HL-60 (cell line): ENCODE data around the gene STK32B.

Experiments used
- DNase-seq, 2 experiments: peaks; one replicate each; pipeline ENCODE4 v3.0.0-alpha.2; 2010 to 2020; ENCODE audit warnings: low read depth in 1 of 2, low spot score in 1 of 2
- H3K27ac ChIP-seq: fragments of 250-450 bp; sonication (Bioruptor Pico); replicated peaks from 2 replicates; pipeline ENCODE4 v1.5.1; 2020; ENCODE audit warnings: mild to moderate bottlenecking, moderate library complexity
- H3K27me3 ChIP-seq: fragments of 250-450 bp; sonication (Bioruptor Pico); 2 replicates; pipeline ENCODE4 v1.5.1; 2021; ENCODE audit warnings: mild to moderate bottlenecking, moderate library complexity; ENCODE audit not compliant: insufficient read depth, poor library complexity, severe bottlenecking
- H3K4me3 ChIP-seq: replicated peaks from 2 replicates; pipeline ENCODE4 v1.5.1; 2011; ENCODE audit warnings: mild to moderate bottlenecking, control low read depth, low read length; ENCODE audit not compliant: insufficient read depth
- CTCF ChIP-seq: IDR thresholded peaks from one replicate; pipeline ENCODE4 v1.5.1; 2011; ENCODE audit warnings: low read length, control low read depth, inconsistent platforms; ENCODE audit not compliant: insufficient read depth
- GABPA ChIP-seq: IDR thresholded peaks from 2 replicates; pipeline ENCODE4 v1.6.1; 2012; ENCODE audit warnings: low read depth
- POLR2AphosphoS5 ChIP-seq: IDR thresholded peaks from 2 replicates; pipeline ENCODE4 v1.6.1; 2012; ENCODE audit warnings: low read depth
- SPI1 ChIP-seq: IDR thresholded peaks from 2 replicates; pipeline ENCODE4 v1.6.1; 2012; ENCODE audit warnings: low read depth, mild to moderate bottlenecking, borderline replicate concordance
- TF ChIP-seq, protein P1 (sequence below): IDR thresholded peaks from 2 replicates; pipeline ENCODE4 v1.6.1; 2012; ENCODE audit warnings: low read depth; ENCODE audit not compliant: insufficient replicate concordance

The STK32B gene

GRCh38 chr4:5084911-5085475, 33.7 kb downstream of the STK32B start:
- Histone ChIP-seq H3K27ac (no peak overlapping the region), H3K27me3 (no peaks in the 10 kb centered on the region), H3K4me3 (no peak overlapping the region)
- no peak for DNase-seq
- no peak for TF ChIP-seq CTCF
- no peak for TF ChIP-seq POLR2AphosphoS5
- TF ChIP-seq SPI1, result no peak
- TF ChIP-seq GABPA, result no peak
- TF ChIP-seq, protein P1, sequence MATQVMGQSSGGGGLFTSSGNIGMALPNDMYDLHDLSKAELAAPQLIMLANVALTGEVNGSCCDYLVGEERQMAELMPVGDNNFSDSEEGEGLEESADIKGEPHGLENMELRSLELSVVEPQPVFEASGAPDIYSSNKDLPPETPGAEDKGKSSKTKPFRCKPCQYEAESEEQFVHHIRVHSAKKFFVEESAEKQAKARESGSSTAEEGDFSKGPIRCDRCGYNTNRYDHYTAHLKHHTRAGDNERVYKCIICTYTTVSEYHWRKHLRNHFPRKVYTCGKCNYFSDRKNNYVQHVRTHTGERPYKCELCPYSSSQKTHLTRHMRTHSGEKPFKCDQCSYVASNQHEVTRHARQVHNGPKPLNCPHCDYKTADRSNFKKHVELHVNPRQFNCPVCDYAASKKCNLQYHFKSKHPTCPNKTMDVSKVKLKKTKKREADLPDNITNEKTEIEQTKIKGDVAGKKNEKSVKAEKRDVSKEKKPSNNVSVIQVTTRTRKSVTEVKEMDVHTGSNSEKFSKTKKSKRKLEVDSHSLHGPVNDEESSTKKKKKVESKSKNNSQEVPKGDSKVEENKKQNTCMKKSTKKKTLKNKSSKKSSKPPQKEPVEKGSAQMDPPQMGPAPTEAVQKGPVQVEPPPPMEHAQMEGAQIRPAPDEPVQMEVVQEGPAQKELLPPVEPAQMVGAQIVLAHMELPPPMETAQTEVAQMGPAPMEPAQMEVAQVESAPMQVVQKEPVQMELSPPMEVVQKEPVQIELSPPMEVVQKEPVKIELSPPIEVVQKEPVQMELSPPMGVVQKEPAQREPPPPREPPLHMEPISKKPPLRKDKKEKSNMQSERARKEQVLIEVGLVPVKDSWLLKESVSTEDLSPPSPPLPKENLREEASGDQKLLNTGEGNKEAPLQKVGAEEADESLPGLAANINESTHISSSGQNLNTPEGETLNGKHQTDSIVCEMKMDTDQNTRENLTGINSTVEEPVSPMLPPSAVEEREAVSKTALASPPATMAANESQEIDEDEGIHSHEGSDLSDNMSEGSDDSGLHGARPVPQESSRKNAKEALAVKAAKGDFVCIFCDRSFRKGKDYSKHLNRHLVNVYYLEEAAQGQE, result no peak

DNA sequence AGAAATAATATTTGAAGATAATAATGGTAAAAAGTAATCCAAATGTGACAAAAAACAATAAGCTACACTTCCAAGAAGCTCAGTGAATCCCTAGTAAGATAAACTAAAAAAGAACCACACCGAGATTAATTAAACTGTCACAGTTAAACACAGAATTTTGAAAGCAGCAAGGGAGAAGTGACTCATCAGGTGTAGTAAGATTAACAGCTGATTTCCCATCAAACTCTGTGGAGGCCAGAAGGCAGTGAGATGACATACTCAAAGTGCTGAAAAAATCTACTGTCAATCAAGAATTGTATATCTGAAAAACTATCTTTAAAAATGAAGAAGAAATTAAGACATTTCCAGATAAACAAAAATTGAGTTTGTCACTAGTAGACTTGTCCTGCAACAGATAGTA, 35.3 kb downstream of the STK32B start:
- Histone ChIP-seq H3K27me3 (no peaks in the 10 kb centered on the region), H3K4me3 (no peak overlapping the region), H3K27ac (no peak overlapping the region)
- TF ChIP-seq SPI1, result no peak
- no peak for TF ChIP-seq CTCF
- no peak for TF ChIP-seq POLR2AphosphoS5
- TF ChIP-seq GABPA, result no peak
- no peak for DNase-seq

DNA sequence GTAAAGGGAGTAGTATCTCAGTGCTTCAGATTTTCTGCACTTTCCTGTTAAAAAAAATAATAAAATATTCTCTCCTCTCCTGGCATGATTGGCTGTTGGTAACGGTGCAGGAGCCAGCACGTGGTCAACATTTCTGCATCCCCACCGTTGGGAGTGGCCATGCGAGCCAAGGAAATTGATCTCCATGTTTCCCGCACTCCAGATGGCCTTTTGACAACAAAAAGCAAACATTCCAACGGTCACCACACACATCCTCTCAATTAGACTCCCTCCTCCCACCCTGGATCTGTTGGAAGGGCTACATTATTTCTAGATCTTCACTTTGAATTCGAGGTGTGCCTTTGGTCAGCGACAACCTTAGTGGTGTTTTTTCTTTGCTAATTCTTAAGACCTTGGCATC, 45.0 kb downstream of the STK32B start:
- no peak overlapping the region for H3K4me3 ChIP-seq
- no peak overlapping the region for H3K27ac ChIP-seq
- no peaks in the 10 kb centered on the region for H3K27me3 ChIP-seq
- TF ChIP-seq, protein P1, result no peak
- no peak for TF ChIP-seq POLR2AphosphoS5
- TF ChIP-seq SPI1, result no peak
- TF ChIP-seq GABPA, result no peak
- no peak for TF ChIP-seq CTCF
- no peak for DNase-seq

GRCh38 chr4:5098176-5098575, 46.9 kb downstream of the STK32B start:
- H3K4me3 ChIP-seq, result no peak overlapping the region
- TF ChIP-seq POLR2AphosphoS5, result no peak
- no peak for TF ChIP-seq SPI1
- no peak for TF ChIP-seq CTCF
- TF ChIP-seq, protein P1, result no peak
- TF ChIP-seq GABPA, result no peak
- no peak for DNase-seq
- no peak overlapping the region for H3K27ac ChIP-seq
- no peaks in the 10 kb centered on the region for H3K27me3 ChIP-seq
